Spleen (tissue), 13 donors: ENCODE results near the gene GAGE12F. TPM values are rescaled to one million over a fixed set of nuclear protein-coding genes. Genes with fewer than 3 reads are reported as not detected.
"Not testable (repeated sequence)": the region's sequence is repeated elsewhere in the genome, so short reads cannot be mapped to it uniquely, and the experiment has no call there.

Experiments used
- DNase-seq: peaks from one replicate; pipeline ENCODE4 v3.0.0-alpha.2; 2020
- H3K27ac ChIP-seq, 8 donors: fragments of 200-600 bp; sonication (generic) in 7 of 8; 1 replicate in 4 of 8; 2 replicates in 4 of 8; pipeline versions ENCODE4 v1.5.0 to v1.8.0; 2016 to 2021; ENCODE audit warnings: inconsistent platforms in 4 of 8, mild to moderate bottlenecking in 4 of 8, moderate library complexity in 1 of 8
- H3K27me3 ChIP-seq, 7 donors: fragments of 200-600 bp; sonication (generic) in 6 of 7; replicated peaks in 1 of 7; 1 replicate in 4 of 7; 2 replicates in 3 of 7; pipeline versions ENCODE4 v1.5.0 to v1.8.0; 2016 to 2021; ENCODE audit warnings: inconsistent platforms in 3 of 7, mild to moderate bottlenecking in 1 of 7
- H3K36me3 ChIP-seq, 6 donors: fragments of 200-600 bp; sonication (generic) in 5 of 6; 1 replicate in 4 of 6; 2 replicates in 2 of 6; pipeline versions ENCODE4 v1.5.0 to v1.8.0; 2016 to 2021; ENCODE audit warnings: inconsistent platforms in 2 of 6
- H3K4me1 ChIP-seq, 6 donors: fragments of 200-600 bp; sonication (generic) in 5 of 6; 1 replicate in 3 of 6; 2 replicates in 3 of 6; pipeline versions ENCODE4 v1.5.0 to v1.8.0; 2016 to 2021; ENCODE audit warnings: inconsistent platforms in 3 of 6
- H3K4me3 ChIP-seq, 8 donors: fragments of 200-600 bp; sonication (generic) in 7 of 8; 1 replicate in 4 of 8; 2 replicates in 4 of 8; pipeline versions ENCODE4 v1.5.0 to v1.8.0; 2016 to 2021; ENCODE audit warnings: inconsistent platforms in 4 of 8, mild to moderate bottlenecking in 4 of 8, moderate library complexity in 2 of 8
- H3K9me3 ChIP-seq, 8 donors: fragments of 200-600 bp; sonication (generic) in 7 of 8; 1 replicate in 4 of 8; 2 replicates in 4 of 8; pipeline versions ENCODE4 v1.5.0 to v1.8.0; 2016 to 2021; ENCODE audit warnings: inconsistent platforms in 4 of 8
- WGBS, 5 donors: extraction: QIAGEN DNeasy Blood & Tissue Kit in 3 of 5; methylation state at CpG; one replicate each; pipeline versions ENCODE4 v1.1.5 to v1.1.7; 2013 to 2018; 5-methylcytosine and 5-hydroxymethylcytosine counted together
- intact Hi-C: fragments of 100-400 bp; cut with DNase I; formaldehyde crosslinking; loops from one replicate; pipeline ENCODE4 v1.15.0; 2023; ENCODE audit warnings: low total_unique reads
- long read RNA-seq, 2 donors: transcript quantifications; one replicate each; lab custom pipeline, GENCODE V29; 2026
- polyA plus RNA-seq, 3 donors: library from polyadenylated mRNA; stranded (reverse); fragments of 200-250 nt; gene quantifications; one replicate each; pipeline ENCODE4 v1.2.1, GENCODE V29; 2013
- total RNA-seq, 7 donors: library from RNA; depleted of rRNA in 3 of 7; stranded (reverse); fragments of >200 nt in 3 of 7; fragmentation: NEBNext Ultra II Directional in 4 of 7; extraction: Animal tissue kit (Norgen Biotek cat#: 25700) in 4 of 7; gene quantifications; one replicate each; pipeline versions ENCODE4 v1.1.0 to v1.2.1, GENCODE V29; 2016 to 2021
- donor health status: healthy with polysubstance abuse.
- donor health status: DM: no; HTN: no; CAD: no; lungs with moderate emphysema.
- donor health status: DM: no; HTN: no; CAD: no.
- donor health status: Bipolar disorder and iron deficiency.
- donor health status: healthy.
- donor health status: DM: no; HTN: no; CAD: no.
- donor health status: DM: yes; HTN: yes; CAD: no.

Gene GAGE12F
- not detected for total RNA-seq
- not detected for polyA plus RNA-seq
- long read RNA-seq, donor 1: 0 reads
- long read RNA-seq, donor 2: 0 reads

- no CpG with 5 or more reads among the region's 16 CpGs for WGBS, 5 donors
- H3K9me3 ChIP-seq, H3K4me1 ChIP-seq, DNase-seq, H3K27me3 ChIP-seq, H3K27ac ChIP-seq, H3K4me3 ChIP-seq, intact Hi-C loops, H3K36me3 ChIP-seq: not testable (repeated sequence)
These were observed at the start of gene GAGE12F for GRCh38 chrX:49560542-49560941. Gene GAGE12F, plus strand, starts transcription at chrX:49560842. Its CDS starts 1,155 bp downstream, at chrX:49561997.

- H3K4me1 ChIP-seq, H3K27ac ChIP-seq, H3K9me3 ChIP-seq, intact Hi-C loops, H3K27me3 ChIP-seq, DNase-seq, H3K4me3 ChIP-seq, H3K36me3 ChIP-seq: not testable (repeated sequence)
- no CpG with 5 or more reads among the region's 16 CpGs for WGBS, 5 donors
These were observed 28.8 kb upstream of the GAGE12F start, which contains the start of gene GAGE12C for GRCh38 chrX:49531877-49532276. Gene GAGE12C, plus strand, starts transcription at chrX:49532177. Its CDS starts 1,155 bp downstream, at chrX:49533332.

GRCh38 chrX:49541433-49541832, 19.2 kb upstream of the GAGE12F start, which contains the start of gene GAGE12D:
Gene GAGE12D, plus strand, starts transcription at chrX:49541733. Its CDS starts 1,155 bp downstream, at chrX:49542888.
- intact Hi-C loops, H3K36me3 ChIP-seq, H3K4me3 ChIP-seq, H3K9me3 ChIP-seq, DNase-seq, H3K27me3 ChIP-seq, H3K27ac ChIP-seq, H3K4me1 ChIP-seq: not testable (repeated sequence)
- WGBS, 5 donors: no CpG with 5 or more reads among the region's 16 CpGs

- DNase-seq, H3K36me3 ChIP-seq, H3K9me3 ChIP-seq, intact Hi-C loops, H3K4me1 ChIP-seq, H3K27ac ChIP-seq, H3K27me3 ChIP-seq, H3K4me3 ChIP-seq: not testable (repeated sequence)
- no CpG with 5 or more reads among the region's 16 CpGs for WGBS, 5 donors
These were observed 9.7 kb upstream of the GAGE12F start, which contains the start of gene GAGE12E for GRCh38 chrX:49550989-49551388. Gene GAGE12E, plus strand, starts transcription at chrX:49551289. Its CDS starts 1,155 bp downstream, at chrX:49552444.

GRCh38 chrX:49568728-49569127, 8.1 kb downstream of the GAGE12F start:
- H3K27me3 ChIP-seq, DNase-seq, H3K9me3 ChIP-seq, H3K36me3 ChIP-seq, H3K27ac ChIP-seq, H3K4me1 ChIP-seq, H3K4me3 ChIP-seq, intact Hi-C loops: not testable (repeated sequence)
- WGBS, 5 donors: no CpG with 5 or more reads among the region's 11 CpGs

- H3K36me3 ChIP-seq, H3K4me3 ChIP-seq, H3K27ac ChIP-seq, DNase-seq, H3K9me3 ChIP-seq, intact Hi-C loops, H3K4me1 ChIP-seq, H3K27me3 ChIP-seq: not testable (repeated sequence)
- WGBS, 5 donors: 93% methylated on average over 10 of the region's 13 CpGs; no CpG with 5 or more reads in 4 of the 5 donors
These were observed 8.5 kb downstream of the GAGE12F start for GRCh38 chrX:49569152-49569551.

- H3K4me1 ChIP-seq, H3K36me3 ChIP-seq, H3K27ac ChIP-seq, intact Hi-C loops, H3K9me3 ChIP-seq, DNase-seq, H3K27me3 ChIP-seq, H3K4me3 ChIP-seq: not testable (repeated sequence)
- WGBS, 5 donors: no CpG with 5 or more reads among the region's 16 CpGs
These were observed 9.5 kb downstream of the GAGE12F start, which contains the start of gene GAGE12G for GRCh38 chrX:49570100-49570499. Gene GAGE12G, plus strand, starts transcription at chrX:49570400. Its CDS starts 1,155 bp downstream, at chrX:49571555.

- DNase-seq, H3K27me3 ChIP-seq, intact Hi-C loops, H3K4me1 ChIP-seq, H3K27ac ChIP-seq, H3K9me3 ChIP-seq, H3K36me3 ChIP-seq, H3K4me3 ChIP-seq: not testable (repeated sequence)
- WGBS, 5 donors: no CpG with 5 or more reads among the region's 16 CpGs
These were observed 19.0 kb downstream of the GAGE12F start, which contains the start of gene GAGE12H for GRCh38 chrX:49579649-49580048. Gene GAGE12H, plus strand, starts transcription at chrX:49579949. Its CDS starts 1,155 bp downstream, at chrX:49581104.

- no CpG with 5 or more reads among the region's 16 CpGs for WGBS, 5 donors
- H3K4me1 ChIP-seq, H3K9me3 ChIP-seq, H3K27ac ChIP-seq, H3K36me3 ChIP-seq, H3K27me3 ChIP-seq, DNase-seq, H3K4me3 ChIP-seq, intact Hi-C loops: not testable (repeated sequence)
These were observed 28.6 kb downstream of the GAGE12F start, which contains the start of gene GAGE2A for GRCh38 chrX:49589196-49589595. Gene GAGE2A, plus strand, starts transcription at chrX:49589496. Its CDS starts 1,155 bp downstream, at chrX:49590651.

GRCh38 chrX:49589769-49590478, 29.3 kb downstream of the GAGE12F start:
- H3K36me3 ChIP-seq, H3K27ac ChIP-seq, H3K27me3 ChIP-seq, H3K4me3 ChIP-seq, H3K9me3 ChIP-seq, intact Hi-C loops, H3K4me1 ChIP-seq: not testable (repeated sequence)
- DNase-seq: peak; percentile 83
- 90 to 92% (median 91%) methylated on average over 21 to 33 of the region's 37 CpGs for WGBS, 5 donors

GRCh38 chrX:49590488-49590887, 29.8 kb downstream of the GAGE12F start:
- H3K4me1 ChIP-seq, H3K36me3 ChIP-seq, DNase-seq, H3K4me3 ChIP-seq, H3K27me3 ChIP-seq, H3K27ac ChIP-seq, H3K9me3 ChIP-seq, intact Hi-C loops: not testable (repeated sequence)
- 88 to 96% (median 93%) methylated on average over 9 to 16 of the region's 17 CpGs for WGBS, 5 donors
